LNCAP (cell line): ENCODE measurements around the gene ELMO1.

Experiments used
- TF ChIP-seq, protein P1 (sequence below): fragments of 450-650 bp; IDR thresholded peaks from 2 replicates; pipeline ENCODE4 v1.5.1; 2017; ENCODE audit warnings: mild to moderate bottlenecking

ELMO1 gene

DNA sequence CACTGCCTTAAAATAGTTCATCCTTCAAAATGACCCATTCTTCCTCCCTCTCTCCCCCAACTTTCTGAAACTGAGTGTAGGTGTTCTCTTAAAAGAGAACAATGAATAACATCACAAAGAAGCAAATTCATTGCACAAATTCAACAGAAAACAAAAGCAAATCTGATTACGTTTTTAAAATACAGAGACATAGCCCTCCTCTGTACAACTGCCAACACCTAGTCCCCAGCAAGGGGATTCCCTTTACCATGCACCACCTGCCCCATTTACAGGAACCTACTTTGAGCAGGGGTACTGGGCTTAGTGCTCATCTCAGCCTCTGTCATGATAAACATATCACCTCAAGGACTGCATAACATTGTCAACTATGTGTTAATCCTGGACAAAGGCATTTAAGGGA lies 421.6 kb downstream of the ELMO1 start:
- TF ChIP-seq, protein P1, sequence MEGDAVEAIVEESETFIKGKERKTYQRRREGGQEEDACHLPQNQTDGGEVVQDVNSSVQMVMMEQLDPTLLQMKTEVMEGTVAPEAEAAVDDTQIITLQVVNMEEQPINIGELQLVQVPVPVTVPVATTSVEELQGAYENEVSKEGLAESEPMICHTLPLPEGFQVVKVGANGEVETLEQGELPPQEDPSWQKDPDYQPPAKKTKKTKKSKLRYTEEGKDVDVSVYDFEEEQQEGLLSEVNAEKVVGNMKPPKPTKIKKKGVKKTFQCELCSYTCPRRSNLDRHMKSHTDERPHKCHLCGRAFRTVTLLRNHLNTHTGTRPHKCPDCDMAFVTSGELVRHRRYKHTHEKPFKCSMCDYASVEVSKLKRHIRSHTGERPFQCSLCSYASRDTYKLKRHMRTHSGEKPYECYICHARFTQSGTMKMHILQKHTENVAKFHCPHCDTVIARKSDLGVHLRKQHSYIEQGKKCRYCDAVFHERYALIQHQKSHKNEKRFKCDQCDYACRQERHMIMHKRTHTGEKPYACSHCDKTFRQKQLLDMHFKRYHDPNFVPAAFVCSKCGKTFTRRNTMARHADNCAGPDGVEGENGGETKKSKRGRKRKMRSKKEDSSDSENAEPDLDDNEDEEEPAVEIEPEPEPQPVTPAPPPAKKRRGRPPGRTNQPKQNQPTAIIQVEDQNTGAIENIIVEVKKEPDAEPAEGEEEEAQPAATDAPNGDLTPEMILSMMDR, result no peak

DNA sequence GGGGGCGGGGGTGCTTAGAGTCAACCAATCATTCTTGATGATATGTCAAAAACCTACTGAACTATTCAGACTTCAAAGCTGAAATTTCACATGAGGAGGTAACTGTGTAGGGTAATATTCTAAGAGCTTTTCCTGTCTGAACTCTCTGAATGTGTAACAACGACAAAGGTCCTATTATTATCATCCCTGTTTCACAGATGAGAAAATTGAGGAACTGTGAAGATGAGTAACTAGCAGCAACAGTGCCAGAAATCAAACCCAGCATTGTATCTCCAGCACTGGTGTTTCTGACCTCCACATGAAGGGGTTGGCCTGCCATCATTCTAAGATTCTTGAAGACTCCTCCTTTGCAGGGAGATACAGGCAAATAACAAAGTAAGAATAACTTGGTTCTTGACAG lies 429.7 kb downstream of the ELMO1 start:
- TF ChIP-seq, protein P1, result no peak

DNA sequence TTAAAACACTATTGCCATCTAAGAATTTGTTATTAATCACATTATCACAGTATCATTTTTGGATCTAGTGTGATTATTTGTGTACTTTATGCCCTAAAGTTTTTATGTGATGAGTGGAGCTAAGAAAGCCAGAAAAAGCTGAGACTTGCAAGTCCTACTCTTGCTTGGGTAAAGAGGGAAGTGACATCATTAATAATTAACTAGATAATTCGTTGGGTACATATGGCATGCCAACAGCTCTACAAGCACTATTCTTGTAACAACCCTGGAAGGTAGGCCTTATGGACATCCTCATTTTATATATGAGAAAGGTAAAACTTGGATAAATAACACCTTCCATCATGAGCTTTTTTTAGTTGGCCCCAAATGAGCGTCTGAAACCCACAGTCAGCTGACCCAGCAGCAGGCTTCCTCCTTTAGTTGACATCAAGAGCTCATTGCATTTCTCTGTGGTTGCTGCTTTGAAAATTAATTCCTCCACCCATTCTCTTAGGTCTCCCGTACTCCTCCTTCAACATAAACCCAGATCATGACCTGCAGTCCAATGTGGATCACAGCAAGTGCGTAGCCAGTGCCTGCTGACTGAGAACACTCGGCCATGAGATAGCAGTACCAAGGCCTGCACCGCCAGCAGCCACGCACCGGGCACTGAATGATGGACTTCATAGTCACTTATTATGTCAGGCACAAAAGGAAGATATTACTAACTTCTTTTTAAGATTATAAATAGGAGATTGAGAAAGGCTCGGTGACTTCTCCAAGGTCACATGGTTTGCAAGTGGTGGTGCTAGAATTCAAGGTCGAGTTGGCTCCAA lies 432.4 kb downstream of the ELMO1 start:
- TF ChIP-seq, protein P1, result no peak

DNA sequence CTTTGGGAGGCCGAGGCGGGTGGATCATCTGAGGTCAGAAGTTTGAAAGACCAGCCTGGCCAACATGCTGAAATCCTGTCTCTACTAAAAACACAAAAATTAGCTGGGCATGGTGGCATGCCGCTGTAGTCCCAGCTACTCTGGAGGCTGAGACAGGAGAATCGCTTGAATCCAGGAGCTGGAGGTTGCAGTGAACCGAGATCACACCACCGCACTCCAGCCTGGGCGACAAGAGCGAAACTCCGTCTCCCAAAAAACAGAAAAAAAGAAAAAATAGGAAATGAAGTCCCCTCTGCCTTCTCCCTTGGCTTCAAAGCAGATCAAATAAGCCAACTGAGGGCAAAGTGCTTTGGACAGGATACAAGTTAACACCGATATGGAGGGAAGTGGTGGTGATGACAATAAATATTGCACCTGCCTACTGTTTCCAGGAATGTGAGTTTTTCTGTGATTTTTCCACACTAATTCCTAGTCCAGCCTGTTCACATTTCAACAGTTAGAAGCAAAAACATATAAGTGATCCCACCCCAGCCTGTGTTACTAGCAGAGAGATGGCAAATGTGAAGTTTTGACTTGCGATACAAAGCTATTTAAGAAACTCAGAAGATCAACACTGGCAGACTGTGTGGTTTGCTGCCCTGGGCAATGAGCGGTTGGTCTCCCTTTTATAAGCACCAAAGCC lies 433.2 kb downstream of the ELMO1 start:
- TF ChIP-seq, protein P1, result no peak

DNA sequence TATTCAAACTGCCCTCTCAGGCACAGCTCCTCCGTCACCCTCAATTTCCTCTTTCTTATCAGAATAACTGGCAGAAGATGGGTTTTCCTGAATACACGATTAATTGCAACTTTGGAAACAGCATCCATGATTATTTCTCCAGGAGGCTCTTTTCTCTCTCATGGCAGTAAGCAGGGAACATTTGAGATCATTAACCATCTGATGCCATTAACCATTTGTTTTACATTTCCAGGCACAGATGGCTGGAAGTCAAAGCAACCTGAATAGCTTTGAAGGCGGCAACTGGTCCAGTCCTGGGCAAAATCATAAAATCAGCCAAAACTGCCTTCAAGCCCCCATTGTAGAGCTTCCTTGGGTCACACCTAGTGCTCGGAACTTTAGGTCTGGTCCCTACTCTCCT lies 434.9 kb downstream of the ELMO1 start:
- TF ChIP-seq, protein P1, result no peak

DNA sequence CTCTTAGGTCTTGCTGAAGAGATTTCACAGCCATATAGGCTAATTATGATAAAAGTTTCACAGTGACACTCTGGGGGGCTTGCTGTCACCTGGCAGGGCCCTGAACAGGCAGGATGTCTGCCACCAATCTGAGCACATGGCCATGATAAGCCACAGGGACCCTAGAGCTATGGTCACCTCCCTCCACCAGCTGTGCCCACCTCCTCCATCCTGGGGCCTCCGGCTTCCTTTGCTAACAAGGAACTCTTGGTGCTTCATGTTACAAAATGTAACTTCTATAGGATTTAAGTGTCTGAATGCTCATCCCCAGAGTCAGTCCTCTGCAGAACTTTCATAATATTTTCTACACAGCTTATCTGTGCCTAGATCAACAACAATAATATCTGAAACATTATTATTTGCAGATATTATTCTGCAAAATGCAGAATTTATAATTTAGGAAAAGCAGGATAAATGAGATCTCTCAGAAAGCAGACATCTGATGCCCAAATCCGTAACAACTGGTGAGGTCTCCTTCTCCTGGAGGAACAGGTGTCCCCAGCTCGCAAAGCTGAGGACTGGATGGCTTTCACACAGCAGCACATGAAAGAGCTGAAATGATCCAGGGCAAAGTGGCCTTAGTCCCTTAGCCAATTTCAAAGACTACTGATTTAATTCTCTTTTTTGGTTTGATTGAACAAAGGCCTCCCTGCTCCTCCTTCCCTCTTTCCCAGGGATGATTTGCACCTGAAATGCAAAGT lies 437.3 kb downstream of the ELMO1 start:
- TF ChIP-seq, protein P1, result no peak

DNA sequence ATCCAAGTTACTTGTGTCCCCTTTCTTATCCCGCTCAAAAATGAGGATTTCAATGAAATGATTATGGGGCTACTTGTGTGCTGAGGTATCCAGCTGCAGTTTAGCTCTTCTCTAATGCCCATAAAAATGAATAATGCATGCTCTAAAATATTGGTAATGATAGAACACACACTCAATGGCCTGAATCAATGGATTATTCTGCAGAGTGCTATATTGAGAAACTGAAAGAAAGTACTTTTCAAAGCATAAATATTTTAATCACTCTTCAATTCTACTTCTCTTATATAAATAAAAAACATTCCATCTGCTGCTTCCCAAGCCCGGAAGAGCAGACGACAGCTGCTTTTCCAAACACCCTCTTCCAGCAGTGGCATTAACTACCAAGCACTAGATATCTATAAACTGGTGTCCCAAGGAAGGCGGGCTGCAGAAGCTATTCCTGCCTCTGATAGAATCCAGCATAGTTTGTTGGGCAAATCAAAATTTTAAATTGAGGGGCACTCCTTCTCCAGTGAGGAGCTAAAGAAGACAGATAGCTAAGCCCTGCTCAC lies 439.5 kb downstream of the ELMO1 start:
- TF ChIP-seq, protein P1, result no peak
